ENCODE data around the gene MRPS16. TPM values are rescaled to one million over a fixed set of nuclear protein-coding genes. Genes with fewer than 3 reads are reported as not detected.

The MRPS16 gene
- 10 to 100 TPM; 30.3 to 50.3 (median 43.8) TPM for total RNA-seq

DNA sequence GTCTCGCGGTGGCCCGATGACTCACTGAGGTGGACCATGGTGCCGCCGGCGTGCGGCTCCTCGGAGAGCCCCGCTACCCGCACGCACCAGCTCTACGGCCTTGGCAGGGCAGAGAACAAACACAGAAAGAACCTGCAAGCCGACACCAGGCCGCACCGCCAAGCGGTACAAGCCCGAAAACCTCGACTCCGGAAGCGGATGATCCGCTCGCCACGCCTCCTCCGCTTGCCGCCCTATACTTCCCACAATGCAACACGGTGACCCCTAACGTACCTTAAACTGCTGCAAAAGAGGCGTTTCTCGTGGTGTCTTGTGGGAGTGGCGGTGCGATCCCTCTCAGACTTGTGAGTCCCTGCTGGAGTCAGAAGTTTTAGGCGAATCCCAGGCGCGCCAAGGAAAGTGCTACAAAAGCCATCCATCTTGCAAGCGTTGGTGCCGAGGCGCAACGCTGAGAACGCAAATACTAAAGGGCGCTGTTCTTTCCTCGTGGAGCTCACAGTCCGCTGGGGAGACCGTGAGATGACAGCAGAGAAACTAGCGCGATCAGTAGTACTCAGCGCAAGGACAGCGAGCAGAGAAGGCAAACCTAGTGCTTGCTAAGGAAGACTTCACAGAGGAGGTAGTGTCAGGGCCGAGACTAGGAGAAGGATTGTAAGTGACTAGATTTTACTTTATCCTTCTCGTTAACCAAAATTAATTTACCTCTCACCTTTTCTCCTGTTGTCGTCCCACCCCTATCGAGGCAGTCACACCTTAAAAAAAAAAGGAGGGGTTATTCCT is at the start of gene MRPS16:
MRPS16 (minus strand) TSS at position 200 of the 780 bp plus-strand sequence; CDS start at position 38, 162 bp downstream.
- WGBS, result under 1% methylated on average over 18 of the region's 51 CpGs
- TF ChIP-seq EP300 (IDR thresholded peaks at IDR 0.05), result no peak
- peak in 1 of 2 donors; percentile 66 for TF ChIP-seq POLR2A (IDR thresholded peaks at IDR 0.05)
- TF ChIP-seq POLR2AphosphoS5 (IDR thresholded peaks at IDR 0.05), result peak; percentile 55 to 78 (median 77)
- TF ChIP-seq, protein P1, sequence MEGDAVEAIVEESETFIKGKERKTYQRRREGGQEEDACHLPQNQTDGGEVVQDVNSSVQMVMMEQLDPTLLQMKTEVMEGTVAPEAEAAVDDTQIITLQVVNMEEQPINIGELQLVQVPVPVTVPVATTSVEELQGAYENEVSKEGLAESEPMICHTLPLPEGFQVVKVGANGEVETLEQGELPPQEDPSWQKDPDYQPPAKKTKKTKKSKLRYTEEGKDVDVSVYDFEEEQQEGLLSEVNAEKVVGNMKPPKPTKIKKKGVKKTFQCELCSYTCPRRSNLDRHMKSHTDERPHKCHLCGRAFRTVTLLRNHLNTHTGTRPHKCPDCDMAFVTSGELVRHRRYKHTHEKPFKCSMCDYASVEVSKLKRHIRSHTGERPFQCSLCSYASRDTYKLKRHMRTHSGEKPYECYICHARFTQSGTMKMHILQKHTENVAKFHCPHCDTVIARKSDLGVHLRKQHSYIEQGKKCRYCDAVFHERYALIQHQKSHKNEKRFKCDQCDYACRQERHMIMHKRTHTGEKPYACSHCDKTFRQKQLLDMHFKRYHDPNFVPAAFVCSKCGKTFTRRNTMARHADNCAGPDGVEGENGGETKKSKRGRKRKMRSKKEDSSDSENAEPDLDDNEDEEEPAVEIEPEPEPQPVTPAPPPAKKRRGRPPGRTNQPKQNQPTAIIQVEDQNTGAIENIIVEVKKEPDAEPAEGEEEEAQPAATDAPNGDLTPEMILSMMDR (IDR thresholded peaks at IDR 0.05), result no peak
- H3K9me3 ChIP-seq, result no peaks in the 10 kb centered on the region
- peak; percentile 96 to 97 for DNase-seq (ENCODE audit: low spot score in 2 of 2)
- no peaks in the 10 kb centered on the region for H3K27me3 ChIP-seq
- peaks cover 28% of the 10 kb centered on the region for H3K4me1 ChIP-seq
- H3K4me3 ChIP-seq, result peak within 1 kb of the TSS; percentile 88
- H3K27ac ChIP-seq, result peak within 1 kb of the TSS; percentile 95
- H3K36me3 ChIP-seq, result peaks cover 15% of the 10 kb centered on the region

DNA sequence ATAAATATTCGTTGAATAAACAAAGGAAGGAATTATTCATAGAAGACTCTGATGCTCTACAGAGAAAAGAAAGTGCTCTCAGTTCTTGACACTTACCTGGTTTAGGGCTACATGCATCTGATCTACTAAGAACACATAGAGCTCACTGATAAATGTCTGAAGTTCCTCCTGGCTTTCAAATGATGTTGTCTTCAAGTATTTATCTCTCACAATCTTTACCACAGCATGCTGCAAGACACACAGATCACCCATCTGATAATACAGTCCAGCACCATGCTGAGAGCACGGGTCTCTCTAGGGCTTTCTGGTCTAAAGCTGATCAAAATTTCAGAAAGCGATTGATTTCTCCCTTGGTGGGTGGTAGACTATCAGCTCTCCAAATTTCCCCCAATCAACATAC is 44.5 kb upstream of the MRPS16 start:
- Histone ChIP-seq H3K9me3 (no peaks in the 10 kb centered on the region), H3K27me3 (no peaks in the 10 kb centered on the region), H3K27ac (no peak overlapping the region), H3K4me3 (no peak overlapping the region), H3K4me1 (no peaks in the 10 kb centered on the region), H3K36me3 (no peaks in the 10 kb centered on the region)
- 81% methylated on average over 3 of the region's 3 CpGs for WGBS
- DNase-seq (ENCODE audit: low spot score in 2 of 2), result no peak
- TF ChIP-seq POLR2AphosphoS5 (IDR thresholded peaks at IDR 0.05) (no peak), POLR2A (IDR thresholded peaks at IDR 0.05) (no peak), EP300 (IDR thresholded peaks at IDR 0.05) (no peak)

DNA sequence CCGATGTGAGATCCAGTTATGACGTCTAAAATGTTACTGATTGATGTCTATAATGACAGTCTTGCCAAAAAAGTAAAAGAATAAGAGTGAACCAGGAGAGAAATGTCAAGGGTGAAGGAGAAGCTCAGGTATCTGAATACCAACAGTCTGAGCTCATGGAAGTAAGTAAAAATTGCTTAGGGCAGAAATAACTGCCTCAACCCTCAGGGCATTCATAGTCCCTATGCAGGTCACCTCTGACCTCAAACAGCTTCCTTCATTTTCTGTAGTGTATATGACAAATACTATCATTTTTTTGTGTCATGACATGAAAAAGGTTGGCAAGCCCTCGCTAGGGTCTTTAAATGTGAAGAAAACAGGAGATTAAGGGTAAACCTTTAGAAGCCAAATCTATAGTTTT is 41.0 kb upstream of the MRPS16 start:
- DNase-seq (ENCODE audit: low spot score in 2 of 2), result no peak
- Histone ChIP-seq H3K9me3 (no peaks in the 10 kb centered on the region), H3K4me3 (no peak overlapping the region), H3K27ac (no peak overlapping the region), H3K27me3 (no peaks in the 10 kb centered on the region), H3K36me3 (peaks cover 4% of the 10 kb centered on the region), H3K4me1 (no peaks in the 10 kb centered on the region)
- TF ChIP-seq POLR2AphosphoS5 (IDR thresholded peaks at IDR 0.05) (no peak), POLR2A (IDR thresholded peaks at IDR 0.05) (no peak), EP300 (IDR thresholded peaks at IDR 0.05) (no peak)
- TF ChIP-seq, protein P1 (IDR thresholded peaks at IDR 0.05), result no peak
- WGBS, result 84% methylated on average over 3 of the region's 3 CpGs

DNA sequence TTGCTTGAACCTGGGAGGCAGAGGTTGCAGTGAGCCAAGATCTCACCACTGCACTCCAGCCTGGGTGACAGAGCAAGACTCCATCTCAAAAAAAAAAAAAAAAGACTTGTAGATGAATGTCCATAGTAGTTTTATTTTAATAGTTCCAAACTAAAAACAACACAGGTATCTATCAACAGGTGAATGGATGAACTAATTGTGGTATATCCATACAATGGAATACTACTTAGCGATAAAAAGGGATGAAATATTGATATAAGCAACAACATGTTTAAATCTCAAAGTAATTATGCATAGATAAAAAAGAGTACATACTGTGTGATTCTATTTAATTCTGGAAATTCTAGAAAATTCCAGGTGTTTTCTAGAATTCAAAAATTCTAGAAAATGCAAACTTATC is 37.5 kb upstream of the MRPS16 start:
- TF ChIP-seq POLR2AphosphoS5 (IDR thresholded peaks at IDR 0.05) (no peak), EP300 (IDR thresholded peaks at IDR 0.05) (no peak), POLR2A (IDR thresholded peaks at IDR 0.05) (no peak)
- TF ChIP-seq, protein P1 (IDR thresholded peaks at IDR 0.05), result no peak
- WGBS, result 95% methylated on average over 1 of the region's 1 CpG
- no peak for DNase-seq (ENCODE audit: low spot score in 2 of 2)
- Histone ChIP-seq H3K9me3 (no peaks in the 10 kb centered on the region), H3K4me3 (no peak overlapping the region), H3K4me1 (no peaks in the 10 kb centered on the region), H3K27ac (no peak overlapping the region), H3K36me3 (peaks cover 4% of the 10 kb centered on the region), H3K27me3 (no peaks in the 10 kb centered on the region)

DNA sequence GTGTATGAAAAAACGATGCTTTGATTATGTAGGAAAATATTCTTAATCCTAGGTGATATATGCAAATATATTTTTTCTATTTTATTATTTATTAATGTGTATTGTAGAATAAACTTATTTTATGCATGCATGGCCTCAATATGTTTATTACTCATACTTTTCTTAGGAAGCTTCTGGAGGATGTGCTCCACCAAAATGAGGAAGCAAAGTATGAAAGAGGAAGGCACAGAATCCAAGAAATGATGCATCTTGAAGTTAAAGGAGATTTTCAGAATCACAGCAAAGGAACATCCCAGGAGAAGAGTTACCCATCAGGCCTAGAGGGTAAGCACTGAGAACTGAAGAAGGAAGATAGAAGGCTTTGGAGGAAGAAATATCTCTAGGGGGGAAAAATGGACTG is 35.0 kb upstream of the MRPS16 start:
- Histone ChIP-seq H3K27me3 (no peaks in the 10 kb centered on the region), H3K27ac (no peak overlapping the region), H3K36me3 (peaks cover 4% of the 10 kb centered on the region), H3K4me3 (no peak overlapping the region), H3K9me3 (no peaks in the 10 kb centered on the region), H3K4me1 (no peaks in the 10 kb centered on the region)
- TF ChIP-seq POLR2AphosphoS5 (IDR thresholded peaks at IDR 0.05) (no peak), POLR2A (IDR thresholded peaks at IDR 0.05) (no peak), EP300 (IDR thresholded peaks at IDR 0.05) (no peak)
- TF ChIP-seq, protein P1 (IDR thresholded peaks at IDR 0.05), result no peak
- no peak for DNase-seq (ENCODE audit: low spot score in 2 of 2)
- WGBS, result 75% methylated on average over 1 of the region's 1 CpG

All from suprapubic skin (tissue), 4 donors.